Fibroblast of lung (primary cell): ENCODE data around the gene MCTP1.

Experiments
- EZH2 ChIP-seq: IDR thresholded peaks from 2 replicates; pipeline ENCODE4 v1.5.1; 2012; ENCODE audit warnings: low read length, control low read depth, mild to moderate bottlenecking; ENCODE audit errors: missing control alignments
- TF ChIP-seq, protein P1 (sequence below), 2 donors: IDR thresholded peaks in 1 of 2; conservative IDR thresholded peaks in 1 of 2; 1 replicate in 1 of 2; 2 replicates in 1 of 2; pipeline ENCODE4 v1.5.1; 2011 to 2012; ENCODE audit warnings: low read length in 2 of 2, control low read depth in 1 of 2, inconsistent platforms in 1 of 2, low read depth in 1 of 2, mild to moderate bottlenecking in 1 of 2

DNA sequence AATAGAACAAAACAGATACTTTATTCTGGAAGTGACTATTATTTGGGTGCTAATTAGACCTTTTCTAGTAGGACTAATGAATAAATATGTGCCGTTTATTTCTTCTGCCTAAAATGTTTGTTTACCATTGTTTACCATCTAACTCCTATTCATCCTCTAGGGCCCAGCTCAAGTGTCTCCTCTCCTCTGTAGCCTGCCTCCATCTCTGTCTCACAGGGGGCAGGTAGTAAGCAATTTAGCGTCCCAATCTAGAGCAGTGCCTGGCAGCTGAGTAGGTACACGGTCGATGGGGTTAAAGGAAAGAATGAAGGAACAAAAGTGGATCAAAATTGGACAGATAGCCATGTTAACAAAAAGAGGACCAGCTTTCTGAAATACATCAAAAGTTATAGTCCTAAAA is 435.6 kb downstream of the MCTP1 start:
- TF ChIP-seq, protein P1, sequence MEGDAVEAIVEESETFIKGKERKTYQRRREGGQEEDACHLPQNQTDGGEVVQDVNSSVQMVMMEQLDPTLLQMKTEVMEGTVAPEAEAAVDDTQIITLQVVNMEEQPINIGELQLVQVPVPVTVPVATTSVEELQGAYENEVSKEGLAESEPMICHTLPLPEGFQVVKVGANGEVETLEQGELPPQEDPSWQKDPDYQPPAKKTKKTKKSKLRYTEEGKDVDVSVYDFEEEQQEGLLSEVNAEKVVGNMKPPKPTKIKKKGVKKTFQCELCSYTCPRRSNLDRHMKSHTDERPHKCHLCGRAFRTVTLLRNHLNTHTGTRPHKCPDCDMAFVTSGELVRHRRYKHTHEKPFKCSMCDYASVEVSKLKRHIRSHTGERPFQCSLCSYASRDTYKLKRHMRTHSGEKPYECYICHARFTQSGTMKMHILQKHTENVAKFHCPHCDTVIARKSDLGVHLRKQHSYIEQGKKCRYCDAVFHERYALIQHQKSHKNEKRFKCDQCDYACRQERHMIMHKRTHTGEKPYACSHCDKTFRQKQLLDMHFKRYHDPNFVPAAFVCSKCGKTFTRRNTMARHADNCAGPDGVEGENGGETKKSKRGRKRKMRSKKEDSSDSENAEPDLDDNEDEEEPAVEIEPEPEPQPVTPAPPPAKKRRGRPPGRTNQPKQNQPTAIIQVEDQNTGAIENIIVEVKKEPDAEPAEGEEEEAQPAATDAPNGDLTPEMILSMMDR (conservative IDR thresholded peaks at IDR 0.05 in 1 of 2, IDR thresholded peaks at IDR 0.05 in 1 of 2; ENCODE audit: low read depth in 1 of 2, low read length in 2 of 2) = no peak
- TF ChIP-seq EZH2 = no peak
